Activated CD8-positive, alpha-beta T cell treated with anti-CD3 and anti-CD28 coated beads for 36 hours (primary cell): ENCODE data around the gene ANXA3. TPM values are rescaled to one million over a fixed set of nuclear protein-coding genes. Genes with fewer than 3 reads are reported as not detected.

Experiments used
- ATAC-seq: fragments of 200-7000 bp; cut with Tn5 transposase; one replicate; pipeline ENCODE4 v1.10.0; 2021; ENCODE audit warnings: mild to moderate bottlenecking, moderate library complexity
- CTCF ChIA-PET: fragments of 350-600 bp; sonication (Branson Sonifier 250); formaldehyde crosslinking; loops from one replicate; lab custom pipeline; 2021; ENCODE audit warnings: antibody characterized with exemption; lab: Charles Lee
- POLR2A ChIA-PET: fragments of 350-600 bp; sonication (Branson Sonifier 250); formaldehyde crosslinking; loops from one replicate; lab custom pipeline; 2021; ENCODE audit warnings: antibody characterized with exemption; lab: Charles Lee
- DNase-seq: peaks from one replicate; pipeline ENCODE4 v3.0.0-alpha.2; 2020
- H3K27ac Mint-ChIP-seq: one replicate; pipeline ENCODE4 v1.8.0; 2021; ENCODE audit warnings: mild to moderate bottlenecking, mixed read lengths
- H3K27me3 Mint-ChIP-seq: one replicate; pipeline ENCODE4 v1.8.0; 2021; ENCODE audit warnings: mixed read lengths
- H3K36me3 Mint-ChIP-seq: one replicate; pipeline ENCODE4 v1.8.0; 2021; ENCODE audit warnings: low read depth, mixed read lengths
- H3K4me1 Mint-ChIP-seq: one replicate; pipeline ENCODE4 v1.8.0; 2021; ENCODE audit warnings: low read depth, mixed read lengths
- H3K4me3 Mint-ChIP-seq: one replicate; pipeline ENCODE4 v1.8.0; 2021; ENCODE audit warnings: mild to moderate bottlenecking, moderate library complexity, mixed read lengths
- H3K9me3 Mint-ChIP-seq: one replicate; pipeline ENCODE4 v1.8.0; 2021; ENCODE audit warnings: mixed read lengths
- intact Hi-C: fragments of 100-400 bp; cut with micrococcal nuclease; formaldehyde crosslinking; loops from one replicate; pipeline ENCODE4 v1.10.0; 2022
- total RNA-seq, 2 experiments: library from RNA; stranded (reverse); gene quantifications; one replicate each; pipeline ENCODE4 v1.2.3, GENCODE V29; 2021
- TF ChIP-seq, protein P1 (sequence below): fragments of 200-600 bp; IDR thresholded peaks from one replicate; pipeline ENCODE4 v1.8.0; 2022; ENCODE audit warnings: antibody characterized with exemption, mild to moderate bottlenecking

ANXA3 gene
- total RNA-seq, 2 experiments from 2014 or later: 0.63 to 0.90 TPM

DNA sequence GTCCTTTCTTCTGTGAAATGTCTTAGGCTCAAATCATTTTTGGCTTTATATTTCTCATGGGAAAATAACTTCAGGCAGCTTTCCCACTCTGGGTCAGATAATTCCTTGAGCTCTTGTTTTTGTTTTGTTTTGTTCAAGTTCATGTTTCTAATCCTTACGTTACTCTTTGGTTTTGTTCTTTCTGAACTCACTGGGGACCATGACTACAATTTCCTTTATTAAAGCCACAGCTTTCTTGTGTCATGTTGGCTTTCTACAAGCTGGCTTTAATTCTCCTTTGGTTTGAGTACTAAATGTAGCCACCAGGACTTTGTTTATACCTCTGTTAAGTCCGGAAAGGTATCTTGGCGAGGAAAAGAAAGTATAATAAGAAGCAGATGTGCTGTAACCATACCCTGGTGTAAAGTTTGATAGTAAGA lies 30.8 kb upstream of the ANXA3 start:
- no peak overlapping the region for H3K27ac Mint-ChIP-seq
- H3K36me3 Mint-ChIP-seq: no peaks in the 10 kb centered on the region
- DNase-seq (no peak), ATAC-seq (no peak)
- TF ChIP-seq, protein P1, sequence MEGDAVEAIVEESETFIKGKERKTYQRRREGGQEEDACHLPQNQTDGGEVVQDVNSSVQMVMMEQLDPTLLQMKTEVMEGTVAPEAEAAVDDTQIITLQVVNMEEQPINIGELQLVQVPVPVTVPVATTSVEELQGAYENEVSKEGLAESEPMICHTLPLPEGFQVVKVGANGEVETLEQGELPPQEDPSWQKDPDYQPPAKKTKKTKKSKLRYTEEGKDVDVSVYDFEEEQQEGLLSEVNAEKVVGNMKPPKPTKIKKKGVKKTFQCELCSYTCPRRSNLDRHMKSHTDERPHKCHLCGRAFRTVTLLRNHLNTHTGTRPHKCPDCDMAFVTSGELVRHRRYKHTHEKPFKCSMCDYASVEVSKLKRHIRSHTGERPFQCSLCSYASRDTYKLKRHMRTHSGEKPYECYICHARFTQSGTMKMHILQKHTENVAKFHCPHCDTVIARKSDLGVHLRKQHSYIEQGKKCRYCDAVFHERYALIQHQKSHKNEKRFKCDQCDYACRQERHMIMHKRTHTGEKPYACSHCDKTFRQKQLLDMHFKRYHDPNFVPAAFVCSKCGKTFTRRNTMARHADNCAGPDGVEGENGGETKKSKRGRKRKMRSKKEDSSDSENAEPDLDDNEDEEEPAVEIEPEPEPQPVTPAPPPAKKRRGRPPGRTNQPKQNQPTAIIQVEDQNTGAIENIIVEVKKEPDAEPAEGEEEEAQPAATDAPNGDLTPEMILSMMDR: no peak
- CTCF ChIA-PET: no interaction called here
- no peaks in the 10 kb centered on the region for H3K9me3 Mint-ChIP-seq
- POLR2A ChIA-PET: no interaction called here
- H3K27me3 Mint-ChIP-seq: no peaks in the 10 kb centered on the region
- intact Hi-C loops: no loop called here
- H3K4me1 Mint-ChIP-seq: no peaks in the 10 kb centered on the region
- H3K4me3 Mint-ChIP-seq: no peak overlapping the region

DNA sequence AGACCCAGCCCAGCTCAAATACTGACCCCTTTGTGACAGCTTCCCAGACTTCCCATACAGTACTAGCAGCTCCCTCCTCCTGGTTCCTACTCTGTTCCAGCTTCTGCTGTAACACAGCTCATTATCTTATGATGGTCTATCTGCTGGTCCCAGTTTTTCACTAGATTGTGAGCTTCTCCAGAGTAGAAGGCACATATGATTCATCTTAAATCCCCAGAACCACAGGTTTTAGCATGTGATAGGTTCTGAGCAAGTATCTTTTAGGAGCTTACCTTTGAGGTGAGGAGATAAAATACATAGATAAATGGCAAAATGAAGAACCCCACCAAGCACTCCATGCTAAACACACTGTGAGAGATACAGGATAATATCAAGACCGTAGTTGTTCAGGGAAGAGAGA lies 27.6 kb upstream of the ANXA3 start:
- TF ChIP-seq, protein P1: no peak
- POLR2A ChIA-PET: no interaction called here
- CTCF ChIA-PET: no interaction called here
- no peaks in the 10 kb centered on the region for H3K27me3 Mint-ChIP-seq
- ATAC-seq (no peak), DNase-seq (no peak)
- H3K4me3 Mint-ChIP-seq: no peak overlapping the region
- H3K27ac Mint-ChIP-seq: no peak overlapping the region
- intact Hi-C loops: no loop called here
- H3K9me3 Mint-ChIP-seq: no peaks in the 10 kb centered on the region
- no peaks in the 10 kb centered on the region for H3K4me1 Mint-ChIP-seq
- H3K36me3 Mint-ChIP-seq: no peaks in the 10 kb centered on the region

DNA sequence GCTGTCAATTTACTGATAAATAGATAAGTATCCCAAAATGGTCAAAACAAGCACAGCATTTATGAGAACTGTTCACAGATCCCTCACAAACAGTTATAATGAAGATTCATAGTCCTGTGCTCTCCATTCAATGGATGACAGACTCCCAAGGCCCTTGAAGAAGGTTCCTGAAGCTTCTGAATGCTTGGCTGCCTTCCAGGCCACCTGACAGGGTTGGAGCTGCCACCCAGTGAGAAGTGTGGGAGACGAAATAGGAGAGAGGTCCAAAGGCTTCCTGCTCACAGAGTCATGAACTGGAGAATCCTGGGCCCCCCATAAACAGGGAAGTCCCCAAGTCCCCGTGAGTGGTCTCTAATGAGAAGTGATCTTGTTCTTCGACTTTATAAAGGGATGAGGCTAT lies 26.0 kb upstream of the ANXA3 start:
- H3K9me3 Mint-ChIP-seq: no peaks in the 10 kb centered on the region
- ATAC-seq: no peak
- H3K27ac Mint-ChIP-seq: no peak overlapping the region
- H3K36me3 Mint-ChIP-seq: no peaks in the 10 kb centered on the region
- POLR2A ChIA-PET: no interaction called here
- H3K27me3 Mint-ChIP-seq: no peaks in the 10 kb centered on the region
- no peak overlapping the region for H3K4me3 Mint-ChIP-seq
- no peaks in the 10 kb centered on the region for H3K4me1 Mint-ChIP-seq
- no peak for DNase-seq
- CTCF ChIA-PET: interaction anchor here (1.1 kb wide), 1 partner anchor 566 kb away, joined by 5 read pairs; no protein-coding TSS in a partner anchor
- TF ChIP-seq, protein P1: no peak
- intact Hi-C loops: no loop called here

DNA sequence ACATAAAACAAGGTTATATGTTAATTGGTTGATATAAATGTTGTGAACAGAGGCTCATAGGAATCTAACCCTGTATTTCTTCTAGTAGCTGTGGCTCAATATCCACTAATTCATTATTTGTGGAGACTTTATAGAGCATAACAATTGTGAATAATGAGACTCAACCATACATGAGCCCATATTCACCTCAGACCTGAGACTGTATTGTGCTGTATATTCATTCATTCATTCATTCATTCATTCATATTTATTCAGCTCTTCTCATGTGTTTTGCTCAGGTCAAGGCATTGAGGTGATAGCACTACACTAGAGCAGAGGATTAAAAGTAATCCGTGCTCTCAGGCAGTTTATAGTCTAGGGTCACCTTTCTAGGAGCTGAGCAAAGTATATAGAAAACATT lies 24.5 kb upstream of the ANXA3 start:
- no peak for DNase-seq
- Mint-ChIP-seq H3K27ac (no peak overlapping the region), H3K4me1 (no peaks in the 10 kb centered on the region), H3K36me3 (no peaks in the 10 kb centered on the region), H3K27me3 (no peaks in the 10 kb centered on the region), H3K4me3 (no peak overlapping the region), H3K9me3 (no peaks in the 10 kb centered on the region)
- POLR2A ChIA-PET: no interaction called here
- TF ChIP-seq, protein P1: no peak
- CTCF ChIA-PET: no interaction called here
- intact Hi-C loops: no loop called here
- no peak for ATAC-seq

DNA sequence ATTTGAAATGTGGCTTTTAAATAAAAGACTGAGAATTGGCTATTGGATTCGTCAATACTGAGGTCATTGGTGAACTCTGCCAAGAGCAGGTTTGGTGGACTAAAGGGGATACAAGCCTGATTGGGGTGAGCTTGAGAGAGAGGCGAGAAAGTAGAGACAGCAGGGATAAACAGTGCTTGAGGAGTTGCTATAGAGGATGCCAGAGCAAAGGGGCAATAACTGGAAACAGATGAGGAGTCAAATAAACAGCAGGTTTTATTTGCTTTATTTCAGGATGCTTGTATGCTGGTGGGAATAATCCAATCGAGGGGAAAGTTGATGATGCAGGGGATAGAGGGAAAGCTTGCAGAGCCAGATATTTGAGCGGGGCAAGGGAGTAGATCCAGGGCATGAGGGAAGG lies 24.0 kb upstream of the ANXA3 start:
- intact Hi-C loops: no loop called here
- Mint-ChIP-seq H3K36me3 (no peaks in the 10 kb centered on the region), H3K27me3 (no peaks in the 10 kb centered on the region), H3K4me3 (no peak overlapping the region), H3K27ac (no peak overlapping the region), H3K4me1 (no peaks in the 10 kb centered on the region), H3K9me3 (no peaks in the 10 kb centered on the region)
- CTCF ChIA-PET: no interaction called here
- POLR2A ChIA-PET: no interaction called here
- TF ChIP-seq, protein P1: no peak
- ATAC-seq (no peak), DNase-seq (no peak)
